ENCODE data around the gene ANXA6. TPM values are rescaled to one million over a fixed set of nuclear protein-coding genes. Genes with fewer than 3 reads are reported as not detected.
A peak's percentile ranks its signal among the peaks of the same experiment; 100 is the strongest.

Gene ANXA6
- total and polyA plus RNA-seq, 10 of the 15 experiments (the other 5 are each of a cell fraction or from before 2014, with no cell fraction given), result 44.0 to 571 (median 465) TPM

DNA sequence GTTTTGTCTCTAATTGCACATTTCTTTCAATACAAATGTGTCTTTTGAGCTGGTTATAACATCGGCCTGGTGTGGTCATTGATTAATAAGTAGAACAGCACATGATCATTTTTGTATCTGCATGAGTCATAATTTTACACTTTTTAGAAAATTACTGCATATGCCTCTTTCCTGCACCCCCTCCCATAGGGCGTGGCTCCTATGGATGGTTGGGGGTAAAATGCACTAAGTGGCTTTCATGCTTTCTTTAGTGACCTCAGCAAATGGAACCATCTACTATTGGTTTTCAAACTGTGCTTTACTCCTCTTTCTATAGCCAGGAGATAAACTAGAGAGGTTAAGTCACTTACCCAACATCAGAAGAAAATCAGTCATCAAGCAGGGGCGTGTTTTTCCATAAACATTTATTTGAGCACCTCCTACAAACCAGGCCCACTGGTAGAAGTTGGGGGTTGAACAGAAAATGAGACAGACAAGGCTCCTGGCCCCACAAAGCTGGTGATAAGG, 3.8 kb downstream of the ANXA6 start (continued):
- TF ChIP-seq RELB (IDR thresholded peaks at IDR 0.05; ENCODE audit: low read depth) (no peak), RCOR1 (conservative IDR thresholded peaks at IDR 0.05; ENCODE audit: low read depth, low read length) (no peak), CEBPB (IDR thresholded peaks at IDR 0.05; ENCODE audit: borderline replicate concordance in 1 of 2, low read depth in 2 of 2, low read length in 2 of 2) (no peak), ZNF622 (IDR thresholded peaks at IDR 0.05) (no peak), IKZF2 (IDR thresholded peaks at IDR 0.05) (no peak; a peak in 1 of 4 replicates), BHLHE40 (IDR thresholded peaks at IDR 0.05; ENCODE audit: borderline replicate concordance in 1 of 2, low read depth in 2 of 2, low read length in 1 of 2) (peak in 1 of 2 experiments; percentile 31; a peak in 2 of 4 replicates), CHD4 (IDR thresholded peaks at IDR 0.05) (no peak), ZNF24 (IDR thresholded peaks at IDR 0.05) (no peak), E2F8 (IDR thresholded peaks at IDR 0.05; ENCODE audit: low read depth, partially characterized antibody) (no peak), ZBED1 (IDR thresholded peaks at IDR 0.05; ENCODE audit: borderline replicate concordance) (0 out of 2 replicates have a peak, but pooled peaks have one; percentile 60)
- TF ChIP-seq, protein P1, sequence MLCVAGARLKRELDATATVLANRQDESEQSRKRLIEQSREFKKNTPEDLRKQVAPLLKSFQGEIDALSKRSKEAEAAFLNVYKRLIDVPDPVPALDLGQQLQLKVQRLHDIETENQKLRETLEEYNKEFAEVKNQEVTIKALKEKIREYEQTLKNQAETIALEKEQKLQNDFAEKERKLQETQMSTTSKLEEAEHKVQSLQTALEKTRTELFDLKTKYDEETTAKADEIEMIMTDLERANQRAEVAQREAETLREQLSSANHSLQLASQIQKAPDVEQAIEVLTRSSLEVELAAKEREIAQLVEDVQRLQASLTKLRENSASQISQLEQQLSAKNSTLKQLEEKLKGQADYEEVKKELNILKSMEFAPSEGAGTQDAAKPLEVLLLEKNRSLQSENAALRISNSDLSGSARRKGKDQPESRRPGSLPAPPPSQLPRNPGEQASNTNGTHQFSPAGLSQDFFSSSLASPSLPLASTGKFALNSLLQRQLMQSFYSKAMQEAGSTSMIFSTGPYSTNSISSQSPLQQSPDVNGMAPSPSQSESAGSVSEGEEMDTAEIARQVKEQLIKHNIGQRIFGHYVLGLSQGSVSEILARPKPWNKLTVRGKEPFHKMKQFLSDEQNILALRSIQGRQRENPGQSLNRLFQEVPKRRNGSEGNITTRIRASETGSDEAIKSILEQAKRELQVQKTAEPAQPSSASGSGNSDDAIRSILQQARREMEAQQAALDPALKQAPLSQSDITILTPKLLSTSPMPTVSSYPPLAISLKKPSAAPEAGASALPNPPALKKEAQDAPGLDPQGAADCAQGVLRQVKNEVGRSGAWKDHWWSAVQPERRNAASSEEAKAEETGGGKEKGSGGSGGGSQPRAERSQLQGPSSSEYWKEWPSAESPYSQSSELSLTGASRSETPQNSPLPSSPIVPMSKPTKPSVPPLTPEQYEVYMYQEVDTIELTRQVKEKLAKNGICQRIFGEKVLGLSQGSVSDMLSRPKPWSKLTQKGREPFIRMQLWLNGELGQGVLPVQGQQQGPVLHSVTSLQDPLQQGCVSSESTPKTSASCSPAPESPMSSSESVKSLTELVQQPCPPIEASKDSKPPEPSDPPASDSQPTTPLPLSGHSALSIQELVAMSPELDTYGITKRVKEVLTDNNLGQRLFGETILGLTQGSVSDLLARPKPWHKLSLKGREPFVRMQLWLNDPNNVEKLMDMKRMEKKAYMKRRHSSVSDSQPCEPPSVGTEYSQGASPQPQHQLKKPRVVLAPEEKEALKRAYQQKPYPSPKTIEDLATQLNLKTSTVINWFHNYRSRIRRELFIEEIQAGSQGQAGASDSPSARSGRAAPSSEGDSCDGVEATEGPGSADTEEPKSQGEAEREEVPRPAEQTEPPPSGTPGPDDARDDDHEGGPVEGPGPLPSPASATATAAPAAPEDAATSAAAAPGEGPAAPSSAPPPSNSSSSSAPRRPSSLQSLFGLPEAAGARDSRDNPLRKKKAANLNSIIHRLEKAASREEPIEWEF (IDR thresholded peaks at IDR 0.05; ENCODE audit: insufficient replicate concordance, low read depth, low read length), result peak; percentile 87
- TF ChIP-seq, protein P2, sequence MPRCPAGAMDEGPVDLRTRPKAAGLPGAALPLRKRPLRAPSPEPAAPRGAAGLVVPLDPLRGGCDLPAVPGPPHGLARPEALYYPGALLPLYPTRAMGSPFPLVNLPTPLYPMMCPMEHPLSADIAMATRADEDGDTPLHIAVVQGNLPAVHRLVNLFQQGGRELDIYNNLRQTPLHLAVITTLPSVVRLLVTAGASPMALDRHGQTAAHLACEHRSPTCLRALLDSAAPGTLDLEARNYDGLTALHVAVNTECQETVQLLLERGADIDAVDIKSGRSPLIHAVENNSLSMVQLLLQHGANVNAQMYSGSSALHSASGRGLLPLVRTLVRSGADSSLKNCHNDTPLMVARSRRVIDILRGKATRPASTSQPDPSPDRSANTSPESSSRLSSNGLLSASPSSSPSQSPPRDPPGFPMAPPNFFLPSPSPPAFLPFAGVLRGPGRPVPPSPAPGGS (IDR thresholded peaks at IDR 0.05; ENCODE audit: borderline replicate concordance, insufficient read depth, low read depth, low read length, poor library complexity, severe bottlenecking), result no peak
- TF ChIP-seq, protein P3, sequence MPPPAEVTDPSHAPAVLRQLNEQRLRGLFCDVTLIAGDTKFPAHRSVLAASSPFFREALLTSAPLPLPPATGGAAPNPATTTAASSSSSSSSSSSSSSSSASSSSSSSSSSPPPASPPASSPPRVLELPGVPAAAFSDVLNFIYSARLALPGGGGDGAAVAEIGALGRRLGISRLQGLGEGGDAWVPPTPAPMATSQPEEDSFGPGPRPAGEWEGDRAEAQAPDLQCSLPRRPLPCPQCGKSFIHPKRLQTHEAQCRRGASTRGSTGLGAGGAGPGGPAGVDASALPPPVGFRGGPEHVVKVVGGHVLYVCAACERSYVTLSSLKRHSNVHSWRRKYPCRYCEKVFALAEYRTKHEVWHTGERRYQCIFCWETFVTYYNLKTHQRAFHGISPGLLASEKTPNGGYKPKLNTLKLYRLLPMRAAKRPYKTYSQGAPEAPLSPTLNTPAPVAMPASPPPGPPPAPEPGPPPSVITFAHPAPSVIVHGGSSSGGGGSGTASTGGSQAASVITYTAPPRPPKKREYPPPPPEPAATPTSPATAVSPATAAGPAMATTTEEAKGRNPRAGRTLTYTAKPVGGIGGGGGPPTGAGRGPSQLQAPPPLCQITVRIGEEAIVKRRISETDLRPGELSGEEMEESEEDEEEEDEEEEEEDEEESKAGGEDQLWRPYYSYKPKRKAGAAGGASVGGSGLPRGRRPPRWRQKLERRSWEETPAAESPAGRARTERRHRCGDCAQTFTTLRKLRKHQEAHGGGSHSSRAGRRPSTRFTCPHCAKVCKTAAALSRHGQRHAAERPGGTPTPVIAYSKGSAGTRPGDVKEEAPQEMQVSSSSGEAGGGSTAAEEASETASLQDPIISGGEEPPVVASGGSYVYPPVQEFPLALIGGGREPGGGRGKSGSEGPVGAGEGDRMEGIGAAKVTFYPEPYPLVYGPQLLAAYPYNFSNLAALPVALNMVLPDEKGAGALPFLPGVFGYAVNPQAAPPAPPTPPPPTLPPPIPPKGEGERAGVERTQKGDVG (CRISPR knock-in tag; IDR thresholded peaks at IDR 0.05), result no peak
